HG03575 (cell line): Measurements from ENCODE around the gene RAPGEF2.
"Not testable (repeated sequence)": the region's sequence is repeated elsewhere in the genome, so short reads cannot be mapped to it uniquely, and the experiment has no call there.

ENCODE experiments used
- ATAC-seq: cut with Tn5 transposase; IDR thresholded peaks from one replicate; pipeline ENCODE4 v1.9.1; 2021; ENCODE audit not compliant: unreplicated experiment, insufficient number of reproducible peaks, low FRiP score; ENCODE audit errors: extremely low read depth

The RAPGEF2 gene

GRCh38 chr4:159308566-159309340, 205.9 kb downstream of the RAPGEF2 start:
- ATAC-seq, result no peak

- ATAC-seq, result no peak
Observed at GRCh38 chr4:159312236-159312635, 209.4 kb downstream of the RAPGEF2 start.

- not testable (repeated sequence) for ATAC-seq
Observed at GRCh38 chr4:159315879-159316278, 213.0 kb downstream of the RAPGEF2 start.

- ATAC-seq, result no peak
Observed at GRCh38 chr4:159317203-159317602, 214.3 kb downstream of the RAPGEF2 start.

GRCh38 chr4:159319027-159319426, 216.1 kb downstream of the RAPGEF2 start:
- no peak for ATAC-seq

GRCh38 chr4:159326480-159326879, 223.6 kb downstream of the RAPGEF2 start:
- no peak for ATAC-seq

- ATAC-seq, result no peak
Observed at GRCh38 chr4:159328766-159329165, 225.9 kb downstream of the RAPGEF2 start.

GRCh38 chr4:159334461-159334860, 231.6 kb downstream of the RAPGEF2 start:
- ATAC-seq, result no peak

- no peak for ATAC-seq
Observed at GRCh38 chr4:159337041-159337440, 234.2 kb downstream of the RAPGEF2 start.

- ATAC-seq, result no peak
Observed at GRCh38 chr4:159341522-159341921, 238.6 kb downstream of the RAPGEF2 start.

- no peak for ATAC-seq
Observed at GRCh38 chr4:159342374-159342773, 239.5 kb downstream of the RAPGEF2 start.

GRCh38 chr4:159343116-159343515, 240.2 kb downstream of the RAPGEF2 start:
- ATAC-seq, result no peak

GRCh38 chr4:159344877-159345276, 242.0 kb downstream of the RAPGEF2 start:
- no peak for ATAC-seq

- ATAC-seq, result no peak
Observed at GRCh38 chr4:159346681-159347080, 243.8 kb downstream of the RAPGEF2 start.

- ATAC-seq, result no peak
Observed at GRCh38 chr4:159347813-159348212, 244.9 kb downstream of the RAPGEF2 start.

- ATAC-seq, result no peak
Observed at GRCh38 chr4:159349332-159349731, 246.5 kb downstream of the RAPGEF2 start.

GRCh38 chr4:159352609-159353008, 249.7 kb downstream of the RAPGEF2 start:
- ATAC-seq, result no peak

GRCh38 chr4:159353422-159354116, 250.7 kb downstream of the RAPGEF2 start:
- no peak for ATAC-seq

GRCh38 chr4:159355466-159355865, 252.6 kb downstream of the RAPGEF2 start:
- no peak for ATAC-seq

GRCh38 chr4:159357350-159357749, 254.5 kb downstream of the RAPGEF2 start:
- no peak for ATAC-seq
